GM21825 (cell line): Measurements from ENCODE around the gene BIVM.

Experiments
- ATAC-seq: cut with Tn5 transposase; IDR thresholded peaks from one replicate; pipeline ENCODE4 v1.9.1; 2021; ENCODE audit warnings: mild to moderate bottlenecking, moderate library complexity; ENCODE audit not compliant: unreplicated experiment

Gene BIVM

GRCh38 chr13:102838982-102839381, 40.1 kb downstream of the BIVM start:
- no peak for ATAC-seq

DNA sequence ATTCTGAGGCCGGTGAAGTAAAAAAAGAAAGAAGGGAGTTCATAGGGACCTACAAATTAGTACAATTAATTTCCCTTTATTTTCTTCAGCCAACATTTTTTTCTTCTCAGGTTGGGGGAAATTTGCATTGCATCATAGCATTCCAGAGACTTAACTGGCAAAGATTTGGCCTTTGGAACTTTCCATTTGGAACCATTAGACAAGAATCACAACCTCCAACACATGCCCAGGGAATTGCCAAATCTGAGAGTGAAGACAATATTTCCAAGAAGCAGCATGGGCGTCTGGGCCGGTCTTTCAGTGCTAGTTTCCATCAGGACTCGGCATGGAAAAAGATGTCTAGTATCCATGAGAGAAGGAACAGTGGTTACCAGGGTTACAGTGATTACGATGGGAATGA, 40.5 kb downstream of the BIVM start:
- no peak for ATAC-seq

- peak; percentile 16 for ATAC-seq
These were observed 46.3 kb downstream of the BIVM start for GRCh38 chr13:102845289-102845629.

DNA sequence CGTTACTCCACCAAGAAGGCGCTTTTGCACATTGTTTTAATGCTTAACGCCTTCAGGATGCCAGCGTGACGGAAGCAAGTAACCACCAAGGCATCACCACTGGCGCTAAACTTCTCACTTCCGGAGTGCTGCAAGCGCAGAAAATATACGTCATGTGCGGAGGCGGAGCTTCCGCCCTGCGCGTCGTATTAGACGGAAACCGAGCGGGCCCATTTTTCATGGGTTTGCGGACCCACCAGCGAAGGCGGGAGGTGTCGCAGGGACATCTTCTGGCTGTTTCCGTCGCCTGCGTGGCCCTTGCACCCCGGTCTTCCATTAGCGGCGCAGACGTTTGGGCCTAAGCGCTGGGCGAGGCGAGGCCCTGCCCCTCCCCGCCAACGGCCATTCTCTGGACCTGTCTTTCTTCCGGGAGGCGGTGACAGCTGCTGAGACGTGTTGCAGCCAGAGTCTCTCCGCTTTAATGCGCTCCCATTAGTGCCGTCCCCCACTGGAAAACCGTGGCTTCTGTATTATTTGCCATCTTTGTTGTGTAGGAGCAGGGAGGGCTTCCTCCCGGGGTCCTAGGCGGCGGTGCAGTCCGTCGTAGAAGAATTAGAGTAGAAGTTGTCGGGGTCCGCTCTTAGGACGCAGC, 46.8 kb downstream of the BIVM start, which contains the start of gene ERCC5:
Gene ERCC5 (plus strand): TSS at position 403 of the 631 bp plus-strand sequence. CDS start 235 bp downstream, outside the sequence.
- ATAC-seq: peak; percentile 83

GRCh38 chr13:102846261-102847015, 47.5 kb downstream of the BIVM start:
- ATAC-seq: peak; percentile 32

DNA sequence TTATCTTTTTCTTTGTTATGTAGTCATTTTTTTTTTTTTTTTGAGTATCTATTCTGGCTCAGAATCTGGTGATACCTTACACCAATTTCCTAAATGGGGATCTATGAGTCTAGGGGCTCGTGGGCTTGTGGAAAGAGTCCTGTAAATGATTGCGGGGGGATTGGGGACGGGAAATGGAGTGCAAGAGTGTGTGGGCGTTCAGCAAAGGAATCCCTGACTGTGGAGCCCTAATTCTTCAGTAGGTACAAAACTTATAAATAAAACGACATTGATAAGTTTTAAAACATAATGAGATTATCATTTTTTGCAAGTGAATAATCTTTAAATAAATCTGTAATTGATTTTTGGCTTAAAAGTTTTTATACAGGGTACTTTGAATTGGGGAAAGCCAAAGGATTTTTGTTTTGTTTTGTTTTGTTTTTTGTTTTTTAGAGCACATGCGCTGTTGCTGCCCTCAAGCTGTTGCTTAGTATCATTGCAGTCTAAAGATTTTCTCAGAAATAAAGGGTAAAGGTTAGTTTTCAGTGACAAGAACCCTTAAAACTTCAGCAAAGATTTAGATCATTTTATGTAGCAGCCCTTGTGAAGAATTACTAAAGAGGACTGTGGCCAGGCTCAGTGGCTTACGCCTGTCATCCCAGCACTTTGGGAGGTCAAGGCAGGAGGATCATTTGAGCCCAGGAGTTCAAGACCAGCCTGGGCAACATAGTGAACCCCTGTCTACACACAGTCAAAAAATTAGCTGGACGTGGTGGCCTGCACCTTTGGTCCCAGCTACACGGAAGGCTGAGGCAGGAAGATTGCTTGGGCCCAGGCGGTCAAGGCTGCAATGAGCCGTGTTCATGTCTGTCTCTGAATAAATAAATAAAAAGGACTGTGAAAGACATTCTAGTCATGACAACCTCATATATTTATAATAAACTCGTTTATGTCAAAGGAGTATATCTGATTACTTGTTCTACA, 48.6 kb downstream of the BIVM start:
- ATAC-seq: no peak

DNA sequence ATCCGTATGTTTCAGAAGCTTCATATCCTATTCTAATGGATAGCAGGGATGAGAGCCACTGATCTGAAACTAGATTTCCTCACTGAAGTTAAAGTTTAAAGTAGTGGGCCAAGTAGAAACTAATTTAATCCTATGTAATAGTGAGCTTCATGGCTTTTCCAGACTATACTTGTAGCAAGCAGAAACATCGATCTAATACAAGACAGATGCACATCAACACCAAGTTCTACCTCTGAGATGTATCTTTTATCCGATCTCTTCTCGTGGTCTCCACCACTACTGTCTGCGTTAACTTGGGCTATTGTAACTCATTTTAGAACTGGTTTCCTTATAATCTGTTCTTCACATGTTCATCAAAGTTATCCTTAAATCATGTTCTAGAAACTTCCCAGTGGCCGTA, 50.0 kb downstream of the BIVM start:
- no peak for ATAC-seq

GRCh38 chr13:102852556-102852955, 53.6 kb downstream of the BIVM start:
- no peak for ATAC-seq

DNA sequence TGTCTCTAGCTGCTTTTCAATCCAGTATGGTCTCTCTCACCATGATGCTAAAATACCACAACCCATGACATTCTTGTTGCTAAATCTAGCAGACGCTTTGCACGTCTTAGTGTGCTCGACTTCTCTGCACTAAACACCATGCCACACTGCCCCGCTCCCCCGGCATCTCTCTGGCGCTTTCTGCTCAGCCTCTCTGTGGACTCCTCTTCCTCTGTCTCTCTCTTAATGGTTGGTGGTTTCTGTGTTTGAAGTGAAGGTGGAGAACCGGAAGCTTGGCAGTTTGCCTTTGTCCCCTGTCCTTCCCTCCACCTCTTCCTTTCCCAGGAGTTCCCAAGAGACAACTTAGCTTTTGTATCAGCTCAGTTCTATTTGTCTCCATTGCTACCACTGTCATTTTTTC, 55.8 kb downstream of the BIVM start:
- ATAC-seq: peak; percentile 72

DNA sequence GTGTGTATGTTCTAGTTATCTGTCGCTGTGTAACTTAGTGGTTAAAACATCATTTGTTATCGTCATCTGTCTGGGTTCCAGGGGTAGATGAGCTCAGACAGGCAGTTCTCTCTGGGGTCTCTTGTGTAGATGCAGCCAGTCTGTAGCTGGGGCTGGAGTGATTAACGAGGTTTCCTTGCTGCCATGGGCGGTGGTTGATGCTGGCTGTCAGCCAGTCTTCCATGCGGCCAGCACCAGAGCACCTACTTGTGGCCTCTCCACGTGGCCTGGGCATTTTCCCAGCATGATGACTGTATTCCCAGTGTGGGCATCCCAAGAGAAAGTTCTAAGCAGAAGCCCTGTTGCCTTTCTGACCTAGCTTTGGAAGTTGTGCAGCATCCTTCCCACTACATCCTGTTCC, 57.6 kb downstream of the BIVM start:
- no peak for ATAC-seq

GRCh38 chr13:102862624-102863210, 63.8 kb downstream of the BIVM start:
- ATAC-seq: no peak

DNA sequence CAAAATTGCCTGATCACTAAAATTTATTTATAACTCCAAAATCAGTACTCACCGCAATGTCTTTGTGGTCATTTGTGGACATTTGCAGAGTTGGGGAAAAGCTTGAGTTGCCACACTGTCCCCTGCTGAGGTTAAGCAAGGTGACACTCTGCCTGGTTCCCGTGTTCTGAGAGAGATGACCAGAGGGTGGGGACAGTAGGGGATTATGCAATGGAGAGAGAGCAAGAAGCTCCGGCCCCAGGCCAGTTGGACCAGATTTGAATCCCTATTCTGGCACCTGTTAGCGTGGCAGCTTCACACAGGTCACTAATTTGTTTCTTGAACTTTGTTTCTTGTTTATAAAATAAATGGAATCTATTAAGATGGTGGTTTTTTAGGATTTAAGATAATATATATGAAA, 64.7 kb downstream of the BIVM start:
- ATAC-seq: no peak

GRCh38 chr13:102868366-102868936, 69.5 kb downstream of the BIVM start:
- ATAC-seq: no peak

DNA sequence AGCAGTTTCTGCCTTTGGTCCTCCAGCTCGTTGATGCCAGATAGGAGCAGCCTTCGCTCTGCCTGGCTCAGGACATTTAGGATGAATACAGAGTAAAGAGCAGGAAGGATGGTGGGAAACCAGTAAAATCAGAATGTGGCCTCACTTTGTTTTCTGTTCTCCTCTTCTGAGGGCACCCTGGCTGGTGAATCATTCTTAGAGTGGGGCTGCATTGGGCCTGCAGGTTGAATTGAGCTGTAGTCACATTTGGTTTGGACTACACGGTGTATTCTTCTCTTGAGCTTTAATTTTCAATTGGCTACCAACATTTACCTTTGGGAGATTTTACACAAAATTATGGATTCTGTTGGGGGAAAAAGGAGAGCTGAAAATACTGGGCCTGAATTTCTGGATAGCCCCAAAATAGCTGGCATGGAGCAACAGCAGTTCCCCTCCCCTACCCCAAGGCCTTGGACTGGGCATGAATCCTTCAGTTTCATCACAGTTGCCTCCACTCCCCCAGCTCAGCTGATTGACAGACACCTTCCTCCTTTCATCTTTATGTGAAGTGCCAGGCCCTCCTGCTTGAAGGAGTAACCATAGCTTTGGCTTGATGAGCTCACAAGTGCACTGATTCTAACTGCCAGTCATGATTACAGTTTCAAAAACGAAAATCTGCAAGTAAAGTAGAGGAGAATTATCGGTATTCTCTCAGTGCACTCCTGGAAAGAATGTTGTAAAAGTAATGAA, 71.2 kb downstream of the BIVM start:
- peak; percentile 18 for ATAC-seq

GRCh38 chr13:102870677-102871415, 71.9 kb downstream of the BIVM start:
- peak; percentile 81 for ATAC-seq

DNA sequence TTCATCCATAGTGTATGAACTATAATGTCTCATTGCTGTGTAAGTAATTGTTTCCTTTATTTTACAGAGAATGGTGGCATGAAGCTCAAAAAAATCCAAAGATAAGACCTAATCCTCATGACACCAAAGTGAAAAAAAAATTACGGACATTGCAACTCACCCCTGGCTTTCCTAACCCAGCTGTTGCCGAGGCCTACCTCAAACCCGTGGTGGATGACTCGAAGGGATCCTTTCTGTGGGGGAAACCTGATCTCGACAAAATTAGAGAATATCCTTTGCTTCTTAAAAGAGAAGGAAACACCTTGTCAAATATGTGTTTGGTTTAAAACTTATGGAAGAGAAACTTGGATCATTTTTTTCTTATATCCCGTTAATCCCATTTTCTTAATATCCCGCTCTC, 73.2 kb downstream of the BIVM start:
- no peak for ATAC-seq

- ATAC-seq: no peak
These were observed 73.6 kb downstream of the BIVM start for GRCh38 chr13:102872531-102872930.

DNA sequence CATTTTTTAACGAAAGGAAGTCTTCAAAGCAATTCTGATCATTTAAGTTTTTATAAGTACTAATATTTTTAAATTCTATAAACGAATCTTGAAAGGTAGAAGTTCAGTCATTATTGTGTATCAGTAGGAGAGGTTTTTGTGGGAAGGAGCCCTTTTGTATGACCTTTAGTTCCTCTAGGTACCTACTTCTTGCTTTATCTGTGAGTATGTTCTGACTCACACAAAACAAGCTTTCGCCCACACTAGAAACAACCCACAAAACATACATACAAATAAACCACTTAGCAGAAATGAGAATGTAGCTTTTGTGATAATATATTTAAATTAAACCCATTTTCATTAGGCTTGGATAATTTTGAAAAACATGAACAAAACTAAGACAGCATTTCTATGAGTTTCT, 74.7 kb downstream of the BIVM start:
- ATAC-seq: no peak

DNA sequence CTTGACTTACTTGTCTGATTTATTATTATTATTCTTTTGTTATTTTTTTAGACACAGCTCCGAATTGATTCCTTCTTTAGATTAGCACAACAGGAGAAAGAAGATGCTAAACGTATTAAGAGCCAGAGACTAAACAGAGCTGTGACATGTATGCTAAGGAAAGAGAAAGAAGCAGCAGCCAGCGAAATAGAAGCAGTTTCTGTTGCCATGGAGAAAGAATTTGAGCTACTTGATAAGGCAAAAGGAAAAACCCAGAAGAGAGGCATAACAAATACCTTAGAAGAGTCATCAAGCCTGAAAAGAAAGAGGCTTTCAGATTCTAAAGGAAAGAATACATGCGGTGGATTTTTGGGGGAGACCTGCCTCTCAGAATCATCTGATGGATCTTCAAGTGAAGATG, 76.3 kb downstream of the BIVM start:
- no peak for ATAC-seq
